Caco-2 (cell line): ENCODE data around the gene CDKN2A. TPM values are rescaled to one million over a fixed set of nuclear protein-coding genes. Genes with fewer than 3 reads are reported as not detected.

ENCODE experiments used
- BruUV-seq: library from RNA; stranded (reverse); fragments of 400-500 nt; replicated peaks from 2 replicates; lab custom pipeline; 2021; lab: Mats Ljungman, UMichigan
- CTCF ChIA-PET: fragments of 300-600 bp; sonication (Branson Sonifier 250); formaldehyde crosslinking; loops from one replicate; lab custom pipeline; 2022; ENCODE audit warnings: antibody characterized with exemption; lab: Charles Lee
- POLR2A ChIA-PET: fragments of 300-600 bp; sonication (Branson Sonifier 250); formaldehyde crosslinking; loops from one replicate; lab custom pipeline; 2022; ENCODE audit warnings: antibody characterized with exemption; lab: Charles Lee
- DNase-seq, 2 experiments: peaks; one replicate each; pipeline versions ENCODE4 v3.0.0 to v3.0.0-alpha.2; 2020 to 2022
- H3K27me3 ChIP-seq: replicated peaks from 2 replicates; pipeline ENCODE4 v1.6.0; 2011; ENCODE audit warnings: low read length; ENCODE audit not compliant: control insufficient read depth, insufficient read depth
- H3K36me3 ChIP-seq: 2 replicates; pipeline ENCODE4 v1.5.1; 2011; ENCODE audit warnings: low read length; ENCODE audit not compliant: control insufficient read depth, insufficient read depth
- H3K4me1 ChIP-seq: fragments of 250-450 bp; sonication (Bioruptor Pico); 2 replicates; pipeline ENCODE4 v1.5.1; 2020; ENCODE audit warnings: mild to moderate bottlenecking
- H3K4me3 ChIP-seq: 2 replicates; pipeline ENCODE4 v1.5.1; 2011; ENCODE audit warnings: low read depth, mild to moderate bottlenecking, control low read depth, low read length
- H3K9me3 ChIP-seq: fragments of 250-450 bp; sonication (Bioruptor Pico); 2 replicates; pipeline ENCODE4 v1.5.1; 2020; ENCODE audit warnings: mild to moderate bottlenecking, moderate library complexity
- H3K27ac Mint-ChIP-seq: one replicate; pipeline ENCODE4 v1.8.0; 2022; ENCODE audit warnings: mixed read lengths; ENCODE audit not compliant: unreplicated experiment
- H3K27me3 Mint-ChIP-seq: one replicate; pipeline ENCODE4 v1.8.0; 2022; ENCODE audit warnings: mixed read lengths; ENCODE audit not compliant: insufficient read depth, unreplicated experiment
- H3K36me3 Mint-ChIP-seq: one replicate; pipeline ENCODE4 v1.8.0; 2022; ENCODE audit warnings: mild to moderate bottlenecking, mixed read lengths; ENCODE audit not compliant: insufficient read depth, unreplicated experiment
- H3K4me1 Mint-ChIP-seq: one replicate; pipeline ENCODE4 v1.8.0; 2022; ENCODE audit warnings: low read depth, mixed read lengths; ENCODE audit not compliant: unreplicated experiment
- H3K4me3 Mint-ChIP-seq: one replicate; pipeline ENCODE4 v1.8.0; 2022; ENCODE audit warnings: mild to moderate bottlenecking, moderate library complexity, mixed read lengths; ENCODE audit not compliant: unreplicated experiment
- H3K9me3 Mint-ChIP-seq: one replicate; pipeline ENCODE4 v1.8.0; 2022; ENCODE audit warnings: mixed read lengths; ENCODE audit not compliant: unreplicated experiment
- CTCF ChIP-seq, 2 experiments: fragments of 200-600 bp in 1 of 2; IDR thresholded peaks; 1 replicate in 1 of 2; 2 replicates in 1 of 2; pipeline versions ENCODE4 v1.5.1 to v1.8.0; 2011 to 2022; ENCODE audit warnings: antibody characterized with exemption in 1 of 2, control low read depth in 1 of 2, inconsistent platforms in 1 of 2, low read depth in 1 of 2, low read length in 1 of 2, mild to moderate bottlenecking in 1 of 2, moderate library complexity in 1 of 2; ENCODE audit not compliant: insufficient read depth in 1 of 2, severe bottlenecking in 1 of 2, unreplicated experiment in 1 of 2
- intact Hi-C: fragments of 100-400 bp; cut with micrococcal nuclease; formaldehyde crosslinking; loops from one replicate; pipeline ENCODE4 v1.10.0; 2022; ENCODE audit not compliant: unreplicated experiment
- total RNA-seq: library from RNA; stranded (reverse); gene quantifications from 2 replicates; pipeline ENCODE4 v1.2.3, GENCODE V29; 2022

The CDKN2A gene
- total RNA-seq, 1 experiment from 2014 or later = 48.0 TPM

- no peaks in the 10 kb centered on the region for H3K4me1 Mint-ChIP-seq
- TF ChIP-seq CTCF (IDR thresholded peaks at IDR 0.05; ENCODE audit: insufficient read depth in 1 of 2, low read depth in 1 of 2, low read length in 1 of 2, severe bottlenecking in 1 of 2, unreplicated experiment in 1 of 2) = no peak
- H3K27ac Mint-ChIP-seq = no peak overlapping the region
- DNase-seq = no peak
- Histone ChIP-seq H3K36me3 (no peaks in the 10 kb centered on the region), H3K27me3 (no peaks in the 10 kb centered on the region), H3K4me1 (no peaks in the 10 kb centered on the region), H3K4me3 (no peak overlapping the region), H3K9me3 (no peaks in the 10 kb centered on the region)
- no peaks in the 10 kb centered on the region for H3K9me3 Mint-ChIP-seq
- CTCF ChIA-PET = no interaction called here
- no TSS peak for BruUV-seq
- POLR2A ChIA-PET = no interaction called here
- intact Hi-C loops = no loop called here
- H3K36me3 Mint-ChIP-seq = peaks cover 10% of the 10 kb centered on the region
- no peaks in the 10 kb centered on the region for H3K27me3 Mint-ChIP-seq
- no peak overlapping the region for H3K4me3 Mint-ChIP-seq
These were observed 11.8 kb upstream of the CDKN2A start for GRCh38 chr9:22005702-22006606.

- BruUV-seq = no TSS peak
- CTCF ChIA-PET = no interaction called here
- H3K27me3 Mint-ChIP-seq = no peaks in the 10 kb centered on the region
These were observed 11.0 kb upstream of the CDKN2A start for GRCh38 chr9:22005021-22005701.

More at GRCh38 chr9:22005021-22005701, 11.0 kb upstream of the CDKN2A start:
- H3K36me3 ChIP-seq = no peaks in the 10 kb centered on the region
- no peaks in the 10 kb centered on the region for H3K9me3 ChIP-seq
- POLR2A ChIA-PET = no interaction called here
- DNase-seq = no peak
- intact Hi-C loops = no loop called here
- H3K4me1 ChIP-seq = no peaks in the 10 kb centered on the region
- H3K4me3 ChIP-seq = no peak overlapping the region
- Mint-ChIP-seq H3K27ac (no peak overlapping the region), H3K36me3 (peaks cover 10% of the 10 kb centered on the region), H3K9me3 (no peaks in the 10 kb centered on the region), H3K4me3 (no peak overlapping the region), H3K4me1 (no peaks in the 10 kb centered on the region)
- no peaks in the 10 kb centered on the region for H3K27me3 ChIP-seq
- TF ChIP-seq CTCF (IDR thresholded peaks at IDR 0.05; ENCODE audit: insufficient read depth in 1 of 2, low read depth in 1 of 2, low read length in 1 of 2, severe bottlenecking in 1 of 2, unreplicated experiment in 1 of 2) = no peak
